Measurements from ENCODE around the gene LRG1. TPM values are rescaled to one million over a fixed set of nuclear protein-coding genes. Genes with fewer than 3 reads are reported as not detected.

The LRG1 gene
- total RNA-seq, 1 donor from 2014 or later = 1.2 TPM

DNA sequence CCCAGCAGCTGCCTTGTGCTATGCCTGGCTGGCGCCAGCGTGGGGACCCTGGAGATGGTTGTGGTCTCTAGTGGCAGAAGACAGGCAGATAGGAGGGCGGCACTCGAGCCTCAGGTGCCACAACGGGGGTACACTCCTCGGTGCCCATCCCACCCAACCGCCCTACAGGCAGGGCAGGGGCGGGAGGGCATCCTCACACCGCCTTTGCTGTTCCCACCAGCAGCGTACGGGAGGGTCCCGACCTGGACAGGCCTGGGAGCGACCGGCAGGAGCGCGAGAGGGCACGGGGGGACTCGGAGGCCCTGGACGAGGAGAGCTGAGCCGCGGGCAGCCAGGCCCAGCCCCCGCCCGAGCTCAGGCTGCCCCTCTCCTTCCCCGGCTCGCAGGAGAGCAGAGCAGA is 38.1 kb downstream of the LRG1 start:
- no peak for DNase-seq (ENCODE audit: extremely low spot score, unreplicated experiment)
- no peak overlapping the region for H3K4me3 Mint-ChIP-seq
- H3K27me3 Mint-ChIP-seq = no peaks in the 10 kb centered on the region
- no peaks in the 10 kb centered on the region for H3K9me3 Mint-ChIP-seq
- H3K4me1 Mint-ChIP-seq (ENCODE audit: unreplicated experiment) = no peaks in the 10 kb centered on the region
- no peak overlapping the region for H3K27ac Mint-ChIP-seq
- peaks cover 7% of the 10 kb centered on the region for H3K36me3 Mint-ChIP-seq
- TF ChIP-seq, protein P1, sequence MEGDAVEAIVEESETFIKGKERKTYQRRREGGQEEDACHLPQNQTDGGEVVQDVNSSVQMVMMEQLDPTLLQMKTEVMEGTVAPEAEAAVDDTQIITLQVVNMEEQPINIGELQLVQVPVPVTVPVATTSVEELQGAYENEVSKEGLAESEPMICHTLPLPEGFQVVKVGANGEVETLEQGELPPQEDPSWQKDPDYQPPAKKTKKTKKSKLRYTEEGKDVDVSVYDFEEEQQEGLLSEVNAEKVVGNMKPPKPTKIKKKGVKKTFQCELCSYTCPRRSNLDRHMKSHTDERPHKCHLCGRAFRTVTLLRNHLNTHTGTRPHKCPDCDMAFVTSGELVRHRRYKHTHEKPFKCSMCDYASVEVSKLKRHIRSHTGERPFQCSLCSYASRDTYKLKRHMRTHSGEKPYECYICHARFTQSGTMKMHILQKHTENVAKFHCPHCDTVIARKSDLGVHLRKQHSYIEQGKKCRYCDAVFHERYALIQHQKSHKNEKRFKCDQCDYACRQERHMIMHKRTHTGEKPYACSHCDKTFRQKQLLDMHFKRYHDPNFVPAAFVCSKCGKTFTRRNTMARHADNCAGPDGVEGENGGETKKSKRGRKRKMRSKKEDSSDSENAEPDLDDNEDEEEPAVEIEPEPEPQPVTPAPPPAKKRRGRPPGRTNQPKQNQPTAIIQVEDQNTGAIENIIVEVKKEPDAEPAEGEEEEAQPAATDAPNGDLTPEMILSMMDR (conservative IDR thresholded peaks at IDR 0.05) = no peak

DNA sequence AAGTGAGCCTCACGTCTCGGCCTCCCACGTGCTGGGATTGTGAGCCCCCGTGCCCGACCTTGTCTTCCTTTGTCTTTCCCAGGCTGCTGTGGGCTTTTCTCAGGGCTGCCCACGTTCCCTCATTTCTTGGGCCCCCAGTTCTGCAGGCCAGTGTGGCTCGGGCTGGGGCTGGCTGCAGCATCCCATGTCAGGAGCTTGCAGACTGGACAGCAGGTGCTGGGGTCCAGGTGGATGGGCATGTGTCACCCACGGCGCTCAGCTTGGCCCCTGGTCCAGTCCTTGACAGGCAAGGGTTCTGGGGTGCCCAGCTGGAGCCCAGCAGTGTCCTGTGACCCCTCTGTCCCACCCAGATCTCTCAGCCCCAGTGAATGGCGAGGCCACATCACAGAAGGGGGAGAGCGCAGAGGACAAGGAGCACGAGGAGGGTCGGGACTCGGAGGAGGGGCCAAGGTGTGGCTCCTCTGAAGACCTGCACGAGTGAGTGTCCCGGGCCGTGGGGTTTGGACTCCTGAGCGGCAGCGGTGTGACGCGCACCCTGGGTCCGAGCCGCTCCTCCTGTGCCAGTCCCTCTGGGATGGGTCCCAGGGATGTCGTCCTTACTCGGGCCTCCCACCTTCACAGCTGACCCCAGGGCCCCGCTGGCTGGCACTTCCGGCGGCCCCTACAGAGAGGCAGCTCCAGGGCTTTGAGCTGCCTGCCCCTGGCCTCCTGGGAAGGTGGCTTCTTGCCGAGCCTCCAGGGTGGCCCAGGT is 38.8 kb downstream of the LRG1 start:
- Mint-ChIP-seq H3K27ac (no peak overlapping the region), H3K9me3 (no peaks in the 10 kb centered on the region), H3K27me3 (no peaks in the 10 kb centered on the region), H3K36me3 (peaks cover under 1% of the 10 kb centered on the region), H3K4me3 (no peak overlapping the region), H3K4me1 (ENCODE audit: unreplicated experiment) (no peaks in the 10 kb centered on the region)
- TF ChIP-seq, protein P1 (conservative IDR thresholded peaks at IDR 0.05) = no peak
- no peak for DNase-seq (ENCODE audit: extremely low spot score, unreplicated experiment)

DNA sequence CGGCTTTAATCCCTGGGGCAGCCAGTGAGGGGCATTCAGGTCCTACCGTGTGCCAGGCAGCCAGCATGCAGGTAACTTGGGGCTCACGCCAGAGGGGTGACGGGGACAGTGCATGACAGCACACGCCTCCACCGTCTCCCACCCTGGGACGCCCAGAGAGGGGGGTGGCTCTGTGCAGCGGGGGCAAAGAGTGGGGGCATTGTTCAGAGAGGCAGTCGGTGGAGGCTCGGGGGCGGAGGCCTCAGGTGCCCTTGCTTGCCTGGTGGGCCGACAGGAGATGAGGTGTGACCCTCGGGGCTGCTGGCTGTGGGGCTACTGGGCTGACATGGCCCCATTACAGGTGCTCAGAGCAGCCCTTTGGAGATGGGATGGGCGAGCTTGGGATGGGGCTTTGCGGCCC is 40.0 kb downstream of the LRG1 start:
- Mint-ChIP-seq H3K4me1 (ENCODE audit: unreplicated experiment) (no peaks in the 10 kb centered on the region), H3K9me3 (no peaks in the 10 kb centered on the region), H3K36me3 (no peaks in the 10 kb centered on the region), H3K4me3 (no peak overlapping the region), H3K27me3 (no peaks in the 10 kb centered on the region), H3K27ac (no peak overlapping the region)
- no peak for DNase-seq (ENCODE audit: extremely low spot score, unreplicated experiment)
- TF ChIP-seq, protein P1 (conservative IDR thresholded peaks at IDR 0.05) = no peak

DNA sequence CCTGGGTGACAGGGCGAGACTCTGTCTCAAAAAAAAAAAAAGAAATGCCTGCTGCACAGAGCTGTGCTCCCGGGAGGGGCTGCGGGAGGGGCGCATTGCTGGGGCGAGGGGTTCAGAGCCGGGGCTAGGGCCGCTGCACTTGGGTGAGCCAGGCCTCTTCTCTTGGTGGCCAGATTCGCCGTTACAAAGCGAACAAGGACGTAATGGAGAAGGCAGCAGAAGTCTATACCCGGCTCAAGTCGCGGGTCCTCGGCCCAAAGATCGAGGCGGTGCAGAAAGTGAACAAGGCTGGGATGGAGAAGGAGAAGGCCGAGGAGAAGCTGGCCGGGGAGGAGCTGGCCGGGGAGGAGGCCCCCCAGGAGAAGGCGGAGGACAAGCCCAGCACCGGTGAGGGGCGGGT is 40.5 kb downstream of the LRG1 start:
- H3K9me3 Mint-ChIP-seq = no peaks in the 10 kb centered on the region

DNA sequence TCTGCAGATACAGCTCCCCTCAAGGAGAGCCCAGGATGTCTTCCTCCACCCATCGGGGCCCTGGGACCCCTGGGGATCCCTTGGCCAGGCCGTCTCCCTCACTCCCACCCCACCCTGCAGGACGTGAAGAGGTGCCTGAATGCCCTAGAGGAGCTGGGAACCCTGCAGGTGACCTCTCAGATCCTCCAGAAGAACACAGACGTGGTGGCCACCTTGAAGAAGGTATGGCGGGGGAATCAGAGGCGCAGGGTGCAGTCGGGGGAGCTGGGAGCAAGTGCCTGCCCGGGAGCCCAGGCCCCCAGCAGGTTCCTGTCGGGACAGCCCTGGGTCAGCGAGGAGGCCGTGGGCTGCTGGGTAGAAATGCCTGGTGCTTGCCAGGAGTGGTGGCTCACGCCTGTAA is 41.1 kb downstream of the LRG1 start:
- DNase-seq (ENCODE audit: extremely low spot score, unreplicated experiment) = no peak
- Mint-ChIP-seq H3K27me3 (no peaks in the 10 kb centered on the region), H3K9me3 (no peaks in the 10 kb centered on the region), H3K36me3 (no peaks in the 10 kb centered on the region), H3K27ac (no peak overlapping the region), H3K4me1 (ENCODE audit: unreplicated experiment) (no peaks in the 10 kb centered on the region), H3K4me3 (no peak overlapping the region)
- TF ChIP-seq, protein P1 (conservative IDR thresholded peaks at IDR 0.05) = no peak

More for the DNA sequence above, 40.5 kb downstream of the LRG1 start:
- no peak overlapping the region for H3K27ac Mint-ChIP-seq
- H3K36me3 Mint-ChIP-seq = no peaks in the 10 kb centered on the region
- DNase-seq (ENCODE audit: extremely low spot score, unreplicated experiment) = no peak
- no peaks in the 10 kb centered on the region for H3K4me1 Mint-ChIP-seq (ENCODE audit: unreplicated experiment)
- TF ChIP-seq, protein P1 (conservative IDR thresholded peaks at IDR 0.05) = no peak
- no peaks in the 10 kb centered on the region for H3K27me3 Mint-ChIP-seq
- H3K4me3 Mint-ChIP-seq = no peak overlapping the region

All from type B pancreatic cell (in vitro differentiated cells).